CD14-positive monocyte (primary cell): Measurements from ENCODE around the gene LSM3. TPM values are rescaled to one million over a fixed set of nuclear protein-coding genes. Genes with fewer than 3 reads are reported as not detected.

Source experiments
- DNase-seq, 3 donors: peaks; one replicate each; pipeline ENCODE4 v3.0.0-alpha.2; 2011 to 2022
- H2AFZ ChIP-seq: 2 replicates; pipeline ENCODE4 v1.6.0; 2012; ENCODE audit warnings: mild to moderate bottlenecking, low read depth, low read length, inconsistent platforms; ENCODE audit not compliant: insufficient read depth, poor library complexity, severe bottlenecking
- H3K27ac ChIP-seq, 2 donors: 1 replicate in 1 of 2; 2 replicates in 1 of 2; pipeline ENCODE4 v1.5.1; 2012 to 2013; ENCODE audit warnings: low read length in 2 of 2, control low read depth in 1 of 2, inconsistent platforms in 1 of 2, low read depth in 1 of 2, mild to moderate bottlenecking in 1 of 2
- H3K27me3 ChIP-seq, 2 donors: one replicate each; pipeline versions ENCODE4 v1.6.0 to v1.6.1; 2011 to 2013; ENCODE audit warnings: low read length in 2 of 2; ENCODE audit not compliant: control insufficient read depth in 2 of 2, insufficient read depth in 2 of 2
- H3K36me3 ChIP-seq, 2 donors: replicated peaks in 1 of 2; 1 replicate in 1 of 2; 2 replicates in 1 of 2; pipeline versions ENCODE4 v1.5.1 to v1.6.1; 2012 to 2013; ENCODE audit warnings: low read length in 2 of 2, control low read depth in 1 of 2, inconsistent platforms in 1 of 2, mild to moderate bottlenecking in 1 of 2; ENCODE audit not compliant: insufficient read depth in 2 of 2, control insufficient read depth in 1 of 2
- H3K4me1 ChIP-seq, 2 donors: 1 replicate in 1 of 2; 2 replicates in 1 of 2; pipeline versions ENCODE4 v1.5.1 to v1.6.1; 2012 to 2013; ENCODE audit warnings: low read length in 2 of 2, control low read depth in 1 of 2, inconsistent platforms in 1 of 2, mild to moderate bottlenecking in 1 of 2, moderate library complexity in 1 of 2; ENCODE audit not compliant: insufficient read depth in 2 of 2, control insufficient read depth in 1 of 2
- H3K4me2 ChIP-seq: replicated peaks from 2 replicates; pipeline ENCODE3; 2012; ENCODE audit warnings: low read length, moderate library complexity, mild to moderate bottlenecking; ENCODE audit not compliant: poor library complexity, severe bottlenecking; ENCODE audit errors: extremely low read depth
- H3K4me3 ChIP-seq, 3 experiments: fragments of 200-600 bp in 1 of 3; sonication (generic) in 1 of 3; replicated peaks in 1 of 3; 1 replicate in 2 of 3; 2 replicates in 1 of 3; pipeline ENCODE4 v1.5.1; 2011 to 2013; ENCODE audit warnings: low read length in 3 of 3, mild to moderate bottlenecking in 3 of 3, control low read depth in 2 of 3, low read depth in 2 of 3, inconsistent platforms in 1 of 3, moderate library complexity in 1 of 3
- H3K79me2 ChIP-seq: 2 replicates; pipeline ENCODE4 v1.6.0; 2012; ENCODE audit warnings: mild to moderate bottlenecking, control low read depth, inconsistent platforms, low read length, moderate library complexity; ENCODE audit not compliant: insufficient read depth
- H3K9ac ChIP-seq: 2 replicates; pipeline ENCODE4 v1.6.0; 2017; ENCODE audit warnings: low read length, mild to moderate bottlenecking; ENCODE audit not compliant: insufficient read depth, poor library complexity, severe bottlenecking
- H3K9me3 ChIP-seq, 2 donors: replicated peaks in 1 of 2; 1 replicate in 1 of 2; 2 replicates in 1 of 2; pipeline versions ENCODE4 v1.5.1 to v1.6.1; 2012 to 2013; ENCODE audit warnings: low read length in 2 of 2, control low read depth in 1 of 2; ENCODE audit not compliant: control insufficient read depth in 1 of 2, insufficient read depth in 1 of 2
- H4K20me1 ChIP-seq: 2 replicates; pipeline ENCODE4 v1.6.0; 2012; ENCODE audit warnings: mild to moderate bottlenecking, low read length, control low read depth, moderate library complexity; ENCODE audit not compliant: insufficient read depth
- H3K27ac Mint-ChIP-seq, 7 donors: one replicate each; pipeline ENCODE4 v1.8.0; 2020; ENCODE audit warnings: mild to moderate bottlenecking in 7 of 7, mixed read lengths in 7 of 7, moderate library complexity in 6 of 7, inconsistent platforms in 2 of 7
- H3K27me3 Mint-ChIP-seq, 3 donors: one replicate each; pipeline ENCODE4 v1.8.0; 2021 to 2022; ENCODE audit warnings: low read depth in 3 of 3, mild to moderate bottlenecking in 3 of 3, mixed read lengths in 3 of 3, moderate library complexity in 3 of 3, inconsistent platforms in 1 of 3
- H3K36me3 Mint-ChIP-seq, 2 donors: one replicate each; pipeline ENCODE4 v1.8.0; 2020; ENCODE audit warnings: mixed read lengths in 2 of 2, inconsistent platforms in 1 of 2, mild to moderate bottlenecking in 1 of 2
- H3K4me1 Mint-ChIP-seq: one replicate; pipeline ENCODE4 v1.8.0; 2020; ENCODE audit warnings: mild to moderate bottlenecking, mixed read lengths
- H3K4me3 Mint-ChIP-seq, 2 donors: one replicate each; pipeline ENCODE4 v1.8.0; 2020; ENCODE audit warnings: mild to moderate bottlenecking in 2 of 2, mixed read lengths in 2 of 2, moderate library complexity in 1 of 2
- H3K9me3 Mint-ChIP-seq, 7 donors: one replicate each; pipeline ENCODE4 v1.8.0; 2020 to 2022; ENCODE audit warnings: mixed read lengths in 7 of 7, mild to moderate bottlenecking in 6 of 7, moderate library complexity in 6 of 7, inconsistent platforms in 2 of 7
- WGBS: methylation state at CpG from one replicate; pipeline ENCODE4 v1.1.5; 2013; ENCODE audit warnings: missing lambda C conversion rate; ENCODE audit not compliant: insufficient coverage; 5-methylcytosine and 5-hydroxymethylcytosine counted together
- intact Hi-C, 2 donors: fragments of 100-400 bp; cut with micrococcal nuclease; formaldehyde crosslinking; loops; one replicate each; pipeline versions ENCODE4 v1.15.0 to v1.15.1; 2023
- polyA plus RNA-seq, 3 donors: library from polyadenylated mRNA; depleted of rRNA in 1 of 3; unstranded in 2 of 3; stranded (reverse) in 1 of 3; fragments of 300-500 nt in 2 of 3; fragments of >200 nt in 1 of 3; fragmentation: Illumina TruSeq in 2 of 3; gene quantifications; 1 replicate in 2 of 3; 2 replicates in 1 of 3; pipeline ENCODE4 v1.2.3, GENCODE V29; 2012 to 2021
- TF ChIP-seq, protein P1 (sequence below): fragments of 200-600 bp; IDR thresholded peaks from one replicate; pipeline ENCODE4 v1.8.0; 2022; ENCODE audit warnings: antibody characterized with exemption, mild to moderate bottlenecking

The LSM3 gene
- polyA plus RNA-seq, 3 donors, result 4.1 to 23.2 (median 19.8) TPM

DNA sequence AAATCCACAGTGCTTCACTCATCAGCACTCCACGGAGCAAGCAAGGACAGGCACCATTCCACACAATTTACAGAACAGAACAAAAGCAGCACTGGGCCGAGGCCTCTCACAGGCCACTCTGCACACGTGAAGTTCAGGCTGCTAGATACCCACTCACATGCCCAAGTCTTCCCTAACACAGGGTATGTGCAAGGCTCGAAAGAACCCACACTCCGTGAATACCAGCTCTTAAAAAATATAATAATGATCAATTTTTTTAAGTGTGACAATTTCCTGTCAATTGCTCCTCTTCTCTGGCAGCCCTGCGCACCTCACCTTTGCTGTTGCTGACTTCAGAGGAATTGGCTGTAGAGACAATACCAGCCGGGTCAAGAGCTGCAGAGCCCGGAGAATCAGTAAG lies 19.2 kb upstream of the LSM3 start:
- Histone ChIP-seq H3K4me1 (peaks cover 0 to 4% of the 10 kb centered on the region in 2 donors), H2AFZ (no peak overlapping the region), H4K20me1 (no peaks in the 10 kb centered on the region), H3K27ac (no peak overlapping the region), H3K9ac (no peak overlapping the region), H3K4me3 (no peak overlapping the region), H3K27me3 (no peaks in the 10 kb centered on the region), H3K9me3 (peaks cover 0 to 14% of the 10 kb centered on the region in 2 donors), H3K79me2 (no peaks in the 10 kb centered on the region), H3K4me2 (no peak overlapping the region), H3K36me3 (peaks cover 82 to 87% of the 10 kb centered on the region in 2 donors)
- intact Hi-C loops, result no loop called here
- Mint-ChIP-seq H3K9me3 (peaks cover 5 to 16% (median 12%) of the 10 kb centered on the region in 7 donors), H3K4me3 (no peak overlapping the region), H3K4me1 (peaks cover 2% of the 10 kb centered on the region), H3K27me3 (no peaks in the 10 kb centered on the region), H3K27ac (no peak overlapping the region), H3K36me3 (peaks cover 84 to 94% of the 10 kb centered on the region in 2 donors)
- 100% methylated on average over 3 of the region's 8 CpGs for WGBS
- DNase-seq, result no peak
- TF ChIP-seq, protein P1, sequence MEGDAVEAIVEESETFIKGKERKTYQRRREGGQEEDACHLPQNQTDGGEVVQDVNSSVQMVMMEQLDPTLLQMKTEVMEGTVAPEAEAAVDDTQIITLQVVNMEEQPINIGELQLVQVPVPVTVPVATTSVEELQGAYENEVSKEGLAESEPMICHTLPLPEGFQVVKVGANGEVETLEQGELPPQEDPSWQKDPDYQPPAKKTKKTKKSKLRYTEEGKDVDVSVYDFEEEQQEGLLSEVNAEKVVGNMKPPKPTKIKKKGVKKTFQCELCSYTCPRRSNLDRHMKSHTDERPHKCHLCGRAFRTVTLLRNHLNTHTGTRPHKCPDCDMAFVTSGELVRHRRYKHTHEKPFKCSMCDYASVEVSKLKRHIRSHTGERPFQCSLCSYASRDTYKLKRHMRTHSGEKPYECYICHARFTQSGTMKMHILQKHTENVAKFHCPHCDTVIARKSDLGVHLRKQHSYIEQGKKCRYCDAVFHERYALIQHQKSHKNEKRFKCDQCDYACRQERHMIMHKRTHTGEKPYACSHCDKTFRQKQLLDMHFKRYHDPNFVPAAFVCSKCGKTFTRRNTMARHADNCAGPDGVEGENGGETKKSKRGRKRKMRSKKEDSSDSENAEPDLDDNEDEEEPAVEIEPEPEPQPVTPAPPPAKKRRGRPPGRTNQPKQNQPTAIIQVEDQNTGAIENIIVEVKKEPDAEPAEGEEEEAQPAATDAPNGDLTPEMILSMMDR, result no peak

- H3K9ac ChIP-seq, result no peak overlapping the region
- intact Hi-C loops, result no loop called here
- H3K36me3 Mint-ChIP-seq, result peaks cover 89 to 96% of the 10 kb centered on the region in 2 donors
- H3K27me3 ChIP-seq, result no peaks in the 10 kb centered on the region
- peaks cover 5 to 16% (median 12%) of the 10 kb centered on the region in 7 donors for H3K9me3 Mint-ChIP-seq
- TF ChIP-seq, protein P1, result no peak
- DNase-seq, result no peak
- WGBS, result no CpG with 5 or more reads among the region's 2 CpGs
- no peaks in the 10 kb centered on the region for H3K27me3 Mint-ChIP-seq
- H4K20me1 ChIP-seq, result no peaks in the 10 kb centered on the region
- H2AFZ ChIP-seq, result no peak overlapping the region
- peaks cover 95 to 99% of the 10 kb centered on the region in 2 donors for H3K36me3 ChIP-seq
- H3K27ac Mint-ChIP-seq, result no peak overlapping the region
- H3K4me3 ChIP-seq, result no peak overlapping the region
- peaks cover 0 to 14% of the 10 kb centered on the region in 2 donors for H3K9me3 ChIP-seq
- H3K4me2 ChIP-seq, result no peak overlapping the region
- H3K4me1 Mint-ChIP-seq, result no peaks in the 10 kb centered on the region
- peaks cover 0 to 4% of the 10 kb centered on the region in 2 donors for H3K4me1 ChIP-seq
- no peaks in the 10 kb centered on the region for H3K79me2 ChIP-seq
- H3K4me3 Mint-ChIP-seq, result no peak overlapping the region
- H3K27ac ChIP-seq, result no peak overlapping the region
Observed at GRCh38 chr3:14161282-14161681, 17.3 kb upstream of the LSM3 start.
